GM12878 (cell line): Measurements from ENCODE around the gene FRRS1L. TPM values are rescaled to one million over a fixed set of nuclear protein-coding genes. Genes with fewer than 3 reads are reported as not detected.

Experiments
- ATAC-seq: fragments of 200-7000 bp; cut with Tn5 transposase; 3 replicates; pipeline ENCODE4 v1.9.1; 2020; ENCODE audit warnings: mild to moderate bottlenecking, moderate library complexity
- BruUV-seq: library from RNA; stranded (reverse); fragments of 400-500 nt; replicated peaks from 2 replicates; lab custom pipeline; 2021; lab: Mats Ljungman, UMichigan
- CTCF ChIA-PET: fragments of 300-600 bp; sonication (Branson Sonifier 250); formaldehyde crosslinking; extraction: SDS; loops from one replicate; lab custom pipeline; 2021; ENCODE audit warnings: inconsistent platforms; lab: Yijun Ruan, JAX
- POLR2A ChIA-PET: fragments of 350-600 bp; formaldehyde crosslinking; extraction: SDS; loops from one replicate; lab custom pipeline; 2021; ENCODE audit warnings: inconsistent platforms; lab: Charles Lee
- RAD21 ChIA-PET: fragments of 300-600 bp; sonication (Branson Sonifier 250); formaldehyde crosslinking; loops from one replicate; lab custom pipeline; 2023; ENCODE audit warnings: antibody characterized with exemption; ENCODE audit not compliant: unreplicated experiment; lab: Charles Lee
- SMC1A ChIA-PET: fragments of 300-600 bp; sonication (Branson Sonifier 250); formaldehyde crosslinking; loops from one replicate; lab custom pipeline; 2023; ENCODE audit not compliant: unreplicated experiment, uncharacterized antibody; lab: Charles Lee
- DNase-seq: peaks from one replicate; pipeline ENCODE4 v3.0.0-alpha.2; 2011; ENCODE audit warnings: low read depth, low spot score
- FAIRE-seq: peaks from 3 replicates; lab custom pipeline; 2011; peaks lifted over from hg19 to GRCh38; lab: Jason Lieb, UNC
- H2AFZ ChIP-seq: 2 replicates; pipeline ENCODE4 v1.6.0; 2011; ENCODE audit warnings: low read depth, low read length, control low read depth; ENCODE audit not compliant: control insufficient read depth
- H3K27ac ChIP-seq: 2 replicates; pipeline ENCODE4 v1.5.1; 2011; ENCODE audit warnings: control low read depth; ENCODE audit not compliant: control insufficient read depth, insufficient read depth
- H3K27me3 ChIP-seq, 2 experiments: replicated peaks in 1 of 2; 2 replicates each; pipeline versions ENCODE4 v1.6.0 to v1.6.1; 2011; ENCODE audit warnings: low read length in 1 of 2; ENCODE audit not compliant: control insufficient read depth in 2 of 2, insufficient read depth in 2 of 2
- H3K36me3 ChIP-seq, 2 experiments: 2 replicates each; pipeline ENCODE4 v1.5.1; 2011; ENCODE audit warnings: low read length in 1 of 2; ENCODE audit not compliant: control insufficient read depth in 2 of 2, insufficient read depth in 2 of 2
- H3K4me1 ChIP-seq: 2 replicates; pipeline ENCODE4 v1.6.1; 2011; ENCODE audit warnings: mild to moderate bottlenecking, low read length, moderate library complexity, mixed read lengths; ENCODE audit not compliant: control insufficient read depth, insufficient read depth
- H3K4me2 ChIP-seq: 2 replicates; pipeline ENCODE4 v1.6.0; 2011; ENCODE audit warnings: control low read depth; ENCODE audit not compliant: control insufficient read depth, insufficient read depth
- H3K4me3 ChIP-seq: fragments of 200-600 bp; sonication (generic); 2 replicates; pipeline ENCODE4 v1.5.1; 2016
- H3K79me2 ChIP-seq: 2 replicates; pipeline ENCODE4 v1.6.0; 2011; ENCODE audit warnings: low read length; ENCODE audit not compliant: control insufficient read depth, insufficient read depth
- H3K9ac ChIP-seq: 2 replicates; pipeline ENCODE4 v1.8.0; 2011; ENCODE audit warnings: low read length, control low read depth, mixed read lengths; ENCODE audit not compliant: control insufficient read depth, insufficient read depth
- H3K9me3 ChIP-seq: replicated peaks from 3 replicates; pipeline ENCODE4 v1.5.1; 2011; ENCODE audit warnings: mild to moderate bottlenecking, low read length; ENCODE audit not compliant: control insufficient read depth, insufficient read depth
- H4K20me1 ChIP-seq: 2 replicates; pipeline ENCODE4 v1.6.0; 2011; ENCODE audit not compliant: control insufficient read depth, insufficient read depth
- NFXL1 ChIP-seq: fragments of 450-650 bp; IDR thresholded peaks from 2 replicates; pipeline ENCODE4 v1.6.1; 2017; ENCODE audit warnings: antibody characterized with exemption, mild to moderate bottlenecking, borderline replicate concordance
- NR2C1 ChIP-seq: fragments of 450-650 bp; IDR thresholded peaks from 2 replicates; pipeline ENCODE4 v1.6.1; 2017; ENCODE audit warnings: antibody characterized with exemption, mild to moderate bottlenecking, moderate library complexity
- NR2F1 ChIP-seq: fragments of 450-650 bp; conservative IDR thresholded peaks from 2 replicates; pipeline ENCODE4 v1.6.1; 2017; ENCODE audit warnings: mild to moderate bottlenecking
- RELB ChIP-seq: fragments of 450-650 bp; IDR thresholded peaks from 2 replicates; pipeline ENCODE4 v1.6.1; 2017; ENCODE audit warnings: low read depth, mild to moderate bottlenecking, moderate library complexity
- SKIL ChIP-seq: fragments of 450-650 bp; IDR thresholded peaks from 2 replicates; pipeline ENCODE4 v1.6.1; 2017; ENCODE audit warnings: mild to moderate bottlenecking, low read depth, inconsistent platforms; ENCODE audit not compliant: poor library complexity, severe bottlenecking
- TBL1XR1 ChIP-seq: IDR thresholded peaks from 2 replicates; pipeline ENCODE4 v1.6.1; 2012; ENCODE audit warnings: low read depth, low read length, improper control_type of control experiment
- ZZZ3 ChIP-seq: IDR thresholded peaks from 2 replicates; pipeline ENCODE4 v1.6.1; 2011; ENCODE audit warnings: low read depth; ENCODE audit not compliant: control insufficient read depth, insufficient read length
- WGBS: methylation state at CpG from one replicate; pipeline ENCODE4 v1.1.6; 2016; ENCODE audit warnings: low lambda C conversion rate; ENCODE audit not compliant: insufficient replicate concordance, insufficient coverage; ENCODE audit errors: missing lambda C conversion rate; 5-methylcytosine and 5-hydroxymethylcytosine counted together
- in situ Hi-C: fragments of 300-500 bp; cut with MboI; formaldehyde crosslinking; loops from 9 replicates; pipeline ENCODE4 v1.14.3; 2018; ENCODE audit warnings: mixed read lengths
- intact Hi-C: fragments of 100-400 bp; cut with micrococcal nuclease; formaldehyde crosslinking; loops from one replicate; pipeline ENCODE4 v1.14.2; 2022; ENCODE audit not compliant: unreplicated experiment
- polyA plus RNA-seq, 11 experiments: library from polyadenylated mRNA; depleted of rRNA in 4 of 11; unstranded in 6 of 11; stranded (reverse) in 5 of 11; fragments of >200 nt; fragmentation: Nextera tagmentation in 4 of 11; fragmentation: Illumina TruSeq in 1 of 11; extraction: Ambion mirVana in 4 of 11; extraction: Trizol in 1 of 11; gene quantifications; 1 replicate in 1 of 11; 2 replicates in 10 of 11; pipeline versions ENCODE4 v1.2.1 to v1.2.3, GENCODE V29; 2011 to 2016; ENCODE audit warnings: inconsistent platforms in 2 of 11, missing spikeins in 2 of 11, low read depth in 1 of 11
- total RNA-seq, 4 experiments: library from RNA; depleted of rRNA in 3 of 4; stranded (reverse); fragments of >200 nt in 3 of 4; fragmentation: Illumina TruSeq in 1 of 4; extraction: Trizol in 1 of 4; gene quantifications; 2 replicates each; pipeline versions ENCODE4 v1.2.1 to v1.2.3, GENCODE V29; 2013 to 2021

FRRS1L gene
- total and polyA plus RNA-seq, 10 of the 15 experiments (the other 5 are each of a cell fraction or from before 2014, with no cell fraction given): not detected

GRCh38 chr9:109149722-109150121 is 17.3 kb downstream of the FRRS1L start:
- ATAC-seq: no peak
- no peak overlapping the region for H2AFZ ChIP-seq
- no TSS peak for BruUV-seq
- H3K9ac ChIP-seq: no peak overlapping the region
- H3K27ac ChIP-seq: no peak overlapping the region
- H3K27me3 ChIP-seq: no peaks in the 10 kb centered on the region
- intact Hi-C loops (no loop called here), in situ Hi-C loops (no loop called here)
- no peaks in the 10 kb centered on the region for H3K4me1 ChIP-seq
- TF ChIP-seq NR2C1 (no peak), TBL1XR1 (no peak), NR2F1 (no peak), RELB (no peak), SKIL (no peak), NFXL1 (no peak), ZZZ3 (no peak)
- CTCF ChIA-PET: no interaction called here
- H3K79me2 ChIP-seq: no peaks in the 10 kb centered on the region
- no peaks in the 10 kb centered on the region for H4K20me1 ChIP-seq
- no peak for DNase-seq
- H3K36me3 ChIP-seq: no peaks in the 10 kb centered on the region
- H3K9me3 ChIP-seq: peaks cover 3% of the 10 kb centered on the region; the same call in 2 of the 3 replicates
- H3K4me3 ChIP-seq: no peak overlapping the region
- SMC1A ChIA-PET: no interaction called here
- POLR2A ChIA-PET: no interaction called here
- no peak for FAIRE-seq
- RAD21 ChIA-PET: no interaction called here
- WGBS: 54% methylated on average over 4 of the region's 4 CpGs
- no peak overlapping the region for H3K4me2 ChIP-seq
